ENCODE results near the gene LRRC74A.

LRRC74A gene

DNA sequence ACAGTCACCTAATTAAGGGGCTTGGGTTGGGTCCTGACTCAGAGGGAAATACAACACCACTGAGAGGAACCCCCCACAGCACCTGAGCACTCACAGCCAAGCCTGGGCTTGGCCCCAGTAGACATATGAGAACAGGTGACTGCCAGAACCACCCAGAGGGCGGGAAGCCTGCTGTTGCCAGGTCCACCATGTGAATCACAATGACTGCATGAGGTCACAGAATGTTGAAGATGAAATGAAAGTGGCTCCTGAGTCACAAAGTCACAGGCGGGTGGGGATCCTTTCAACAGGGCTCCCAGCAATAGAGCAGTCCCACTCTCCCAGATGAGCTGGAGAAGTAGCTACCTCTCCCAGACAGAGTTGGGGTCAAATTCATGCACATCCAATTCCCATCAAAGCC is at the start of gene LRRC74A:
LRRC74A (plus strand) TSS at position 287 of the 400 bp plus-strand sequence. CDS start 290 bp downstream, outside the sequence.
- H3K4me3 ChIP-seq (ENCODE audit: low read length), result no peak within 1 kb of the TSS

GRCh38 chr14:76776428-76777251 is 49.6 kb upstream of the LRRC74A start:
- Histone ChIP-seq H3K4me2 (ENCODE audit: low read length) (no peak overlapping the region), H3K27ac (ENCODE audit: low read depth, low read length) (no peak overlapping the region), H3K36me3 (ENCODE audit: control insufficient read depth, low read length) (no peaks in the 10 kb centered on the region), H3K4me3 (ENCODE audit: low read length) (no peak overlapping the region), H4K20me1 (ENCODE audit: control insufficient read depth, insufficient read depth, low read depth, low read length) (no peaks in the 10 kb centered on the region), H3K4me1 (ENCODE audit: control insufficient read depth, low read length) (no peaks in the 10 kb centered on the region), H3K27me3 (ENCODE audit: control insufficient read depth, low read length) (peaks cover 4% of the 10 kb centered on the region; the same call in 1 of the 2 replicates), H3K79me2 (ENCODE audit: control insufficient read depth, low read length) (no peaks in the 10 kb centered on the region), H3K9me2 (replicated peaks; ENCODE audit: control insufficient read depth, low read length) (no peaks in the 10 kb centered on the region), H3K9me3 (ENCODE audit: control insufficient read depth, insufficient read depth, low read length) (no peaks in the 10 kb centered on the region), H3F3A (ENCODE audit: control insufficient read depth, insufficient read depth) (no peaks in the 10 kb centered on the region)
- TF ChIP-seq, protein P1, sequence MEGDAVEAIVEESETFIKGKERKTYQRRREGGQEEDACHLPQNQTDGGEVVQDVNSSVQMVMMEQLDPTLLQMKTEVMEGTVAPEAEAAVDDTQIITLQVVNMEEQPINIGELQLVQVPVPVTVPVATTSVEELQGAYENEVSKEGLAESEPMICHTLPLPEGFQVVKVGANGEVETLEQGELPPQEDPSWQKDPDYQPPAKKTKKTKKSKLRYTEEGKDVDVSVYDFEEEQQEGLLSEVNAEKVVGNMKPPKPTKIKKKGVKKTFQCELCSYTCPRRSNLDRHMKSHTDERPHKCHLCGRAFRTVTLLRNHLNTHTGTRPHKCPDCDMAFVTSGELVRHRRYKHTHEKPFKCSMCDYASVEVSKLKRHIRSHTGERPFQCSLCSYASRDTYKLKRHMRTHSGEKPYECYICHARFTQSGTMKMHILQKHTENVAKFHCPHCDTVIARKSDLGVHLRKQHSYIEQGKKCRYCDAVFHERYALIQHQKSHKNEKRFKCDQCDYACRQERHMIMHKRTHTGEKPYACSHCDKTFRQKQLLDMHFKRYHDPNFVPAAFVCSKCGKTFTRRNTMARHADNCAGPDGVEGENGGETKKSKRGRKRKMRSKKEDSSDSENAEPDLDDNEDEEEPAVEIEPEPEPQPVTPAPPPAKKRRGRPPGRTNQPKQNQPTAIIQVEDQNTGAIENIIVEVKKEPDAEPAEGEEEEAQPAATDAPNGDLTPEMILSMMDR (IDR thresholded peaks at IDR 0.05; ENCODE audit: low read depth, low read length, poor library complexity, severe bottlenecking), result no peak
- TF ChIP-seq EZH2phosphoT487 (IDR thresholded peaks at IDR 0.05; ENCODE audit: borderline replicate concordance, low read length), result no peak

More for the DNA sequence above, at the start of gene LRRC74A:
- H3F3A ChIP-seq (ENCODE audit: control insufficient read depth, insufficient read depth), result no peaks in the 10 kb centered on the region
- TF ChIP-seq, protein P1 (IDR thresholded peaks at IDR 0.05; ENCODE audit: low read depth, low read length, poor library complexity, severe bottlenecking), result no peak
- TF ChIP-seq EZH2phosphoT487 (IDR thresholded peaks at IDR 0.05; ENCODE audit: borderline replicate concordance, low read length), result no peak
- no peaks in the 10 kb centered on the region for H3K4me1 ChIP-seq (ENCODE audit: control insufficient read depth, low read length)
- H4K20me1 ChIP-seq (ENCODE audit: control insufficient read depth, insufficient read depth, low read depth, low read length), result no peaks in the 10 kb centered on the region
- H3K27ac ChIP-seq (ENCODE audit: low read depth, low read length), result no peak within 1 kb of the TSS
- no peaks in the 10 kb centered on the region for H3K36me3 ChIP-seq (ENCODE audit: control insufficient read depth, low read length)
- no peaks in the 10 kb centered on the region for H3K79me2 ChIP-seq (ENCODE audit: control insufficient read depth, low read length)
- peaks cover 25% of the 10 kb centered on the region for H3K27me3 ChIP-seq (ENCODE audit: control insufficient read depth, low read length)
- H3K4me2 ChIP-seq (ENCODE audit: low read length), result no peak within 1 kb of the TSS
- no peaks in the 10 kb centered on the region for H3K9me3 ChIP-seq (ENCODE audit: control insufficient read depth, insufficient read depth, low read length)
- H3K9me2 ChIP-seq (replicated peaks; ENCODE audit: control insufficient read depth, low read length), result no peaks in the 10 kb centered on the region

GRCh38 chr14:76777721-76778120 is 48.5 kb upstream of the LRRC74A start:
- Histone ChIP-seq H3K79me2 (ENCODE audit: control insufficient read depth, low read length) (no peaks in the 10 kb centered on the region), H3F3A (ENCODE audit: control insufficient read depth, insufficient read depth) (no peaks in the 10 kb centered on the region), H3K4me1 (ENCODE audit: control insufficient read depth, low read length) (no peaks in the 10 kb centered on the region), H3K4me2 (ENCODE audit: low read length) (no peak overlapping the region), H4K20me1 (ENCODE audit: control insufficient read depth, insufficient read depth, low read depth, low read length) (no peaks in the 10 kb centered on the region), H3K36me3 (ENCODE audit: control insufficient read depth, low read length) (peaks cover 5% of the 10 kb centered on the region; the same call in 1 of the 2 replicates), H3K4me3 (ENCODE audit: low read length) (no peak overlapping the region), H3K9me3 (ENCODE audit: control insufficient read depth, insufficient read depth, low read length) (no peaks in the 10 kb centered on the region), H3K27me3 (ENCODE audit: control insufficient read depth, low read length) (no peaks in the 10 kb centered on the region), H3K9me2 (replicated peaks; ENCODE audit: control insufficient read depth, low read length) (no peaks in the 10 kb centered on the region), H3K27ac (ENCODE audit: low read depth, low read length) (no peak overlapping the region)
- no peak for TF ChIP-seq EZH2phosphoT487 (IDR thresholded peaks at IDR 0.05; ENCODE audit: borderline replicate concordance, low read length)
- TF ChIP-seq, protein P1 (IDR thresholded peaks at IDR 0.05; ENCODE audit: low read depth, low read length, poor library complexity, severe bottlenecking), result no peak

All from DOHH2 (cell line).